Suppressor macrophage treated with lipopolysaccharide for 1 hour (primary cell): Measurements from ENCODE around the gene SCN2B.

ENCODE experiments used
- DNase-seq, 3 donors: peaks; one replicate each; pipeline ENCODE4 v3.0.0-alpha.2; 2020 to 2022

SCN2B gene

DNA sequence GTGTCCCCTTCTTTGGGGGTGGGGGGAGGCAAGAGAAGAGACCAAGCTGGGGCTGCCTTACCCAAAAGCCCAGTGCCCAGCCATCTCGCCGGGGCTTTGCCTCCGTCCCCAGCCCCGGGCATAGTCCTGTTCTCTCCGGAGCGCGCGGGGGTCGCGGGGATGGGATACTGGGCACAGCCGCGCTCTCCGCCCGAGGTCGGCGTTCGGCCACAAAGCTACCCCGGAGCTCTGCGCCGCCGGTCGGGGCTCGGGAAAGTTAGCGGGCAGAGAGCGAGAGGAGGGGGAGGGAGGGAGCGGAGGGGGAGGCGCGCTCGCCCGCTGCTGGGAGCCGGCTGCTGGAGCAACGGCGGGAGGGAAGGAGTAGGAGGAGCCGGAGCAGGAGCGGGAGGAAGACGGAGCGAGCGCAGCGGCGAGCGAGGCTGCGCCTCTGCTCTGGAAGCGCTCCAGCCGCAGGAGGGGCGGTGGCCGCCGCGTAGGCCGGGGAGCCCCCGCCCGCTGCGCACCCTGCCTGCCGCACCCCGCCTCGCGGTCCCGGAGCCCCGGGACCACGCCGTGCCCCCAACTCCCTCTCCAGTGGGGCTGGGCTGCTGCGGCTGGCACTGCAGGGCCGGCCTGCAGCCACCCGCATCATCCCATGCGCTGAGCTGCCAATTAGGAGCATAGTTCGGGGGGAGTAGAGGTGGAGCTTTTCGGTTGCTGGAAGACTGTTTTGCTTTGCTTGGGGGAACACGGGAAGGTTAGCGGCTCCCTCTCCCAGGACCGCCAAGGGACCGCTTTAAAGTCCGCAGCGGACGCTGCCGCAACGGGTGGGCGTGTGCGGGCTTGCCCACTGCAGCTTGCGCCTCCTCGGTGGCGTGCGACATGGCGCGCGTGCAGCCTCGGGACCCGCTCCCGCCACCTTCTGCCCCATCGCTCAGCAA is 23.6 kb downstream of the SCN2B start, which contains the start of gene SCN4B:
Gene SCN4B, minus strand, starts transcription at position 272 of the 920 bp plus-strand sequence. Its CDS starts 150 bp downstream, at position 122.
- DNase-seq = peak; percentile 52 to 77 (median 55)

DNA sequence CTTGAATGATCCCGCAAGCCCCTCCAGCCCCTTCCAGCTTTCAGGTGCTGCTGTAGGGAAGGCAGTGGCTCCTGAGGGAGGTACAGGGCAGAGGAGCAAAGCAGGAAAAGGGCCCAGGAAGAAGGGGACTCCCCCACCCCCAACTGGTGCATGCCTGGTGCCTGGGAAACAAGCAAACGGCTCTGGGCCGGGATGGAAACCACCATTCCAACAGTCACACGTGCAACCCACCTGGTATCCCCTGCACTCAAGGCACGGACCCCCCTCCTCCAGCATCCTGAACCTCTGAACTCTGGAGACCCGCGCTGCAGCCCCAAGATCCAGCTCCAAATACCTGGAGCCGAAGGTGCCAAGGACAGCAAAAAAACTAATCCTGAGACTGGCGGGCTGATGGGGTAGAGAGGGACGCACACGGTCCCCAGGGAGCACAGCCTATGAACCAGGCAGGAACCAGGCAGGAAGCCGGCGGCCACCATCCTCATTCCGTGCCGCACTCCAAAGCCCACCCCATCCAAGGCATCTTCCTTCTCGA is 24.4 kb downstream of the SCN2B start:
- no peak for DNase-seq

DNA sequence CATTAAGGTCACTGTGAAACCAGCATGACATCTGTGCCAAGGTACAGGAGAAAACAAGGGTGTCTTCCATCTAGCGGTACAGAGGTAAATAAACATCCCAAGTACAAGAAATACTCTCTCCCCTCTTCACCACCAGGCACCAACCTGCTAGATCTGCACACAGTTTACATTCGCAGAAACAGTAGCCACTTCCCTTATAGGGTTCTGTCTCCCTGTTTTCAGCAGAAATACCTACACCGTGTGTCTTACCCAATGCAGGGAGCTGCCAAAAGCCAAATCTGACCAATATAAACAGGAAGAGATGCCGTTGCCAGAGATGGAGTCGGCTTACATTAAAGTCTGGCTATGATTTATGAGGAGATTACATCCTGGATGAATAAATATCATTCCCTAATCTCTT is 25.0 kb downstream of the SCN2B start:
- DNase-seq = no peak

DNA sequence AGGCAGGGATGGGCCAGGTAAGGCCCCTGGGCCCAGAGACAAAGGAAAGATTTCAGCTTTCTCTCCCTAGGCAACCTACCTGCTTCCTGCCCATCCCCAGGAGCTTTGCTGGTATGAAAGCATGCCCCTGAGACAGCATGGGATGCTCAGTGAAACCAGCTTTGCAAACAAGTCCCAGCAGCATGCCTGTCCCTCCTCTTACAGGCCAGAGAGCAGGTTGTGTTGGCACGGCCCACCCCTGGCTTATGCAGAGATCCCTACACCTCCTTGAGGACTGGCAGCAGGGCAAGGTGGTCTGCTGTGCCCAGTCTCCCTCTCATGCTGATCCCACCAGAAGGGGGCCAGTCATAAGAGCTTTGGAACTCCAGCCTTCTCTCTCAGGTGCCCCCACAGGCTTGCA is 26.9 kb downstream of the SCN2B start:
- DNase-seq = no peak

DNA sequence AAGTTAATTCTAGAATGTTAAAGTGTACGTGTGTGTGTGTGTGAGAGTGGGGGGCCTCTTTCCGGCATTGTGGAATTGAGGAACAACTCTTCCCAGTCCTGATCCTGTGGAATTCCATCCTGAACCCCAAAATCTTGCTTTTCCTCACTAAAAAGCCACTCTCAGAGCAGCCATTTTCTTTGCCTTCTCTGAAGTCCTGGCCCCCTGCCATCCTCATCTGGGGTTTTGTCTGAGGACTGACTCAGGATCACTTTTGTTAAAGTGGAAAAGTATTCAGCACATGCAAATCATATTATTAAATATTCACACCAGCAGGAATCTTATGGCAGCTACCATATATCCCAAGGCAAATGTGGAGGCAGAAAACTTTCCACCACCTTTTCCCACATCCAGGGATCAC is 27.6 kb downstream of the SCN2B start:
- DNase-seq = no peak

DNA sequence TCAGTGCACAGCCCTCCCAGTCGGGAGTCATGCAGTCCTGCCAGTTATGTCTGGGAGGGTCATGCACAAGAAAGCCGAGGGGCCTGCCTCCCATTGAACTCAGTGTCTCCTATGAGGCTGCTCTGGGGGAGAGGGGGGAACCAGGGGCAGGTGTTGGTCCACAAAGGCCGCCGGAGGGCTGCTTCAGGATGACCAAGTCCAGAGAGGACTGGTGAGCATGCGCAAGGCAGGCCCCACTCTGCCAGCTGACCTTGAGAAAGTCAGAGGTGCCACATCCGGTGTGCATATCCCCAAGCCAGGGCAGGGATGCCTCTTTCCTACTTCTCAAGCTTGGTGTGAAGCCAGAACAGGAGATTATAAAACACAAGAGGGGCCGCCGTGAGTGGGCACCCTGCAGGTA is 28.2 kb downstream of the SCN2B start:
- no peak for DNase-seq

DNA sequence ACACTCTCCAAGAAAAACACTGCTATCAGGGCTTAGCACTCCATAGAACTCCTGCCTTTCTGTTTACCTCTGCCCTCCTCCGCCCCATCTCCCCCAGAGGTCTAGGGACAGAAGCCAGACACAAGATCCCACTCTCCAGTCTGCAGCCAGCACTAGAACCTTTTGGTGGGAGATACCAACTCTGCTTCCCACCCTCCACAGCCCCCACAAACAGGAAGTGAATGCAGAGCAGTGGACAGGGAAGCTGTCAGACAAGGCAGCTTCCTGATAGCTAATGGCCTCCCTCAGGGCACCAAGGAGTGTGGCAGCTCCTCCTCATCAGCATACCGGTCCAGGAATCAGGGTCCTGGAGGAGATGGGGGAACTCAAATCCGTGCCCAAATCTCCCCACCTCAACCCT is 28.9 kb downstream of the SCN2B start:
- DNase-seq = peak in 1 of 3 donors; percentile 16

DNA sequence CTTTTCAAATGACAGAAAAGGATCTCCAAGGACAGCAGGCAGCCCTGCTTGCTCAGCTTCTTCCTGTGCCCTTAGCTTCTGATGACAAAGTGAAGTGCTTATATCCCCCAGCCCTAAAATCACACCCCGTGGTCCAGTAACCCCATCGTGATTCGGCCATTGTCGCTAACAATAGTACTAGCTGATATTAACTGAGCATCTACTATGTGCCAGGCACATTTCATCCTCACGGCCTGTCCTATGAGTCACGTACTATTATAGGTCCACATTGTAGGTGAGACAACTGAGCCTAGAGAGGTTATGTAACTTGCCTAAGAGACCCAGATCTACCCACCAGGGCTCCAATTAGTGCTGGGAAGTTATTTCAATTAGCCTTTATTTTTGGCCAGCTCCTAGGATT is 29.9 kb downstream of the SCN2B start:
- no peak for DNase-seq

DNA sequence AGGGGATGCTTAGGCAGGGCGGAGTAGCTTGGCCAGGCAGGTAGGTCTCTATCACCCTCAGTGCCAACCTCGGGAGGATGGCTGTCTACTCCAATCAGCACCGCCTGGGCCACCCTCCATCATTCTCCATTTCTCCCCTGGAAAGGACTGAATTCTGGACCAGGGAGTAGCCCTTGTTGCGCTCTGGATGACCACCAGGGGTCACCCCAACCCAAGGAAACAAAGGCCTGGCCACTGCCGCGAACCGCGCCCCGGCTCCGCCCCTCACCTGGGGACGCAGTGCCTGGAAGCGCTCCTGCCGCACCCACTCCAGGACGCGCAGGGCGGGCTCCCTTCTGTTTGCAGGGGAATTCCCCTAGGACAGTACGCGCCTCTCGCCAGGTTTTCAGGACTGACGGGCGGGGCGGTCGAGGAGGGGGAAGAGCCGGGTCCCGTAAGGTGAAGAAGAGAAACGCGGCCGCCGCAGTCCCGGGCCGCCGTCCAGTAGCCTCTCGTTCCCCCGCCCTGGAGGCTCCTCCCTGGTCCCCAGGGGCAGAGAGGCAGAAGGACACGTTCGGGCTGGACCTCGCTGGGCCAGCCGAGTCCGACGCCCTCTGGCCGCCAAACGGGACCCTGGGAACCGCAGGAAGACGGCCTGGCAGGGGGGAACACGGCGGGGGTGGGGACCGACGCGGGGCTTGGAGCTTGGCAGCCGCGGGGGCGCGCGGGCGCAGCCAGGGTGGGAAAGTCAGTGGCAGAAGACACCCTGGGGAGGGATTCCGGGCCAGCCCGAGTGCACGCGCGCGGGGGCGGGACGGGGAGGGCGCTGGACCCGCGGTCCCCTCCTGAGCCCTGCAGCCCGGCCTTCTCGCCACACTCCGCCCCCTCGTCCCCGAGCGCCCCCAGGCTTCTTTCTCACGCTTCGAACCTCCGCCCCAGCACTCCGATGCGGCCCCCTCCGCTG is 30.9 kb downstream of the SCN2B start:
- peak; percentile 77 to 91 (median 88) for DNase-seq

DNA sequence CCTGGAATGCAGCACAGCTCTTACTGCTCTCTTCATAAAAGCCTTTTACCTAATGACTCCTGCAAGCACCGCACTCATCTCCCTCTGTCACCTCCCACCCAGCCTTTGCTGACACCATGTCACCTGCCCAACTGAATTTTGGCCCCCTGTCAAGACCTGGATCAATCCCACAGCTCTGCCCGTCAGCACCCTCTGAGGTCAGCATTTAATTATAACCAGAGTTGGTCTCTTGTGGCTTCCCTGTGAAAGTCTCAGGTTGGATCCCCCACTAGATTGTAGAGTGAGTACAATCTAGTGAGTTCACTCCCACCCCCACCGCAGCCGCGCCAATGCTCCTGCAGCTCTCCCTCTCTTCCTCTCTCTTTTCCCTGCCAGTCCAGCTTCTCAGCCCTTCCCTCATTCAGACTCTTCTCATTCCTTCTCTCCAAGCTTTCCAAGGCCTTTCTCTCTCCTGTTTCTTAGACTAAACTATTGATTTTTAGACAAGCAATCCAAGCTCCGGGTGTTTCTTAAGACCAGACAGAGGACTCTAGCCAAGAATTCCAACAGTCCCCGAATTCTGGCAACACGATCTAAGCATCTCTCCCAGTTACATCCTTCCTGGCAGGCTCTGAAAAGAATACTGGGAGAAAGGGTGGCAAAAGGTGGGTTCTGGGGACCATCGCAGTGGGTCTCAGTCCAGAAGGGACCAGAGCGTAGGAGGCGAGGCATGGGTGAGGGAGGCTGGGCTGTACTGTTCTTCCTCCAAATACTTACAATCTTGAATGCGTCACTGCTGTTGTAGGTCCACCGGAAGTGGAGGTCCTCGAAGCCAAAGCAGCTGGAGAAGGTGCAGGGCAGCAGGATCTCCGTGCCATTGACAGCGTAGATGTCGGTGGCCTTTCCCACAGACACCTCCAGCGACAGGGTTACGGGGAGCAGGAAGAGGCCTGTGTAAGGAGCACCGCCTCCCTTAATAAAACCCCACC is 31.9 kb downstream of the SCN2B start:
- DNase-seq = no peak

DNA sequence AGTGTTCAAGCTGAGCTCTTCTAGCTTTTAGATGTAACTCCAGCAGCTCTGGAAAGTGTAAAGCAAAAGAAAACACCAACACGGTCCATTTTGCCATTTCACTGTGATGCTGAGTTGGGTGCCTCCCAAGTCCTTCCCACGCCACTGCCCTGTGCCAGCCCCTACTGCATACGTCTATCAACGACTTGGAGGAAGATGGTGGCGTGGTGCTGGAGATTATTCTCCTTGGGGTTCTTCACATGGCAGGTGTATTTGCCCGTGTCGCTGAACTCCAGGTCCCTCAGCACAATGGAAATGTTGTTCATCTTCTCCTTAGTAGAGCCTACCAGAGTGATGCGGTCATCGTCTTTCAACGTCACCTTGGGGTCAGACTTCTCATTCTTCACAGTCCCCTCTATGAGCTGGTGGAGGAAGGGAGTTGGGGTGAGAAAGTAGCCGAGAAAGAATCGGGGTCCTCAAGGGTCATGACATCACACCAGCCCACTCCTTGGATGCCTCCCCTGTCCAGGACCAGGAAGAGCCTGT is 32.7 kb downstream of the SCN2B start:
- no peak for DNase-seq

DNA sequence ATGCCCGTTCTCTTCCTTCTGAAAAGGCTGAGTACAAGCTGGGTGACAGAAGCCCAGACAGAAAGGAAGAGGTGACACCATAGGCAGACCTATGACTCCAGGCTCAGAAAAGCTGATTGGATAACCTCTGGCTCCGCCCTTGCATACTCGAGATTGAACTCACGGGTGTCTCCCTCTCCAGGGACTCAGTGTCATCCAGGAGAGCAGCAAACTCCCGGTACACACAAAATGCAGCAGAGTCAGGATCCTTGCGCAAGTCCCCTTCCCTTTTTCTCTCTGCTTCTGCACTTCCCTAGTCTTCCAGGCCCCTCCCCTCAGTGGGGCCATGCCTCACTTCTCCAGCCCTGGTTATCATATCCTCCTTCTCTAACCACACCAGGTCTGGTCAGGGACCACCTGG is 33.6 kb downstream of the SCN2B start:
- peak; percentile 77 to 80 (median 77) for DNase-seq

DNA sequence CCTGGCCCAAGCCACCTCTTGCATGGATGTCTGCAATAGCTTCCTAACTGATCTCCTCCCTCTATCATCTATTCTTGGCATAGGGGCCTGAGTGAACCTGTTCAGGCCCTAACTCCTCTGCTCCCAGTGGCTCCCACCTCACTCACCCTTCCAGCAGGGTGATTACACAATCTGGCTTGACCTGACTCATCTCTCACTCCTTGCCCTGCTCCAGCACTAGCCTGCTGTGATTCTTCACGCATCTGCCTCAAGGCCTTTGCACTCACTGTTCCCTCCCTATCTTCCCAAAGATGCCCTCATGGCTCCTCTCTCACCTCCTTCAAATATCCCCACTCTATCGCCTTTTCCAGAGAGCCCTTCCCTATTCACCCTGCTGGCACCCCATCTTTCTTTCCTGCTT is 34.4 kb downstream of the SCN2B start:
- DNase-seq = peak; percentile 44 to 53 (median 52)

DNA sequence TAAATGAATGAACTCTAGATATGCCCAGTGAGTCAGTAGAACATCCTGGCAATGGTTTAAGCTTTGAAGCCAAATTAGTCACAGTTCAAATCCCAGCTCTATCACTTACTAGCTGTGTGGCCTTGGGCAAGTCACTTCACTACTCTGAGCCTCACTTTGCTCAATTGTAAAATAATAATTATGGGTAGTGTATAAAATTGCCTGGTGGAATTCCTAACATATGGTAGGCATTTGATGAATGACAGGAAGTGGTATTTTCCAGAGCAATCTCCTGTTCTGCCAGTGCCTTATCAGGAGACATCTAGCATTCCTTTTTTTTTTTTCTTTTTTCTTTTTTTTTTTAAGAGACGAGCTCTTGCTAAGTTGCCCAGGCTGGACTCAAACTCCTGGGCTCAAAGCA is 36.9 kb downstream of the SCN2B start:
- no peak for DNase-seq

DNA sequence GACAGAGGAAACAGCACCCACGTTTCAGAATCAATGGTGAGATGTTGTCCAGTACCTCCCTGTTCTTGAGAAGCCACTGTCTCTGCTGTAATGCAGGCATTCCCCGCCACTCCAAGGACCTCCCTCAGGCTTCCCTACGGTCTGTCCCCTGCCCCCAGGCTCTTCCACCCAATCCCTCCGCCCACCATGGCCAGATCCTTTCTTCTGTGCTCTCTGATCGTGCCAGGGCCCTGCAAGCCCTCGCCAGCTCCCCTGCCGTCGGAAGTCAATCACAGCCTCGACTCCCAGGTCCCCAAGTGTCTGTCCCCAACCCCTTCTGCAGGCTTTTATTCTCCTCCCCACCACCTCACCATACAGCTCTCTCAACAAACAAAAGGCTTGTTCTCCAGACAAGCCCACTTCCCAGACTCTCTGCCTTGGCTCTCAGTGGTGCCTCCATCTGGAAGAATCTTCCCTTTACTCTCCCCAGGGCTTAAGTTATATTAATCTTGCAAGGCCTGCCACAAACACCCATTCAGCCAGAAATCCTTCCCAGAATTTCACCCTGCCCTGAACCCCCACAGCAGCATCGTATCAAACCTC is 37.5 kb downstream of the SCN2B start:
- DNase-seq = no peak

DNA sequence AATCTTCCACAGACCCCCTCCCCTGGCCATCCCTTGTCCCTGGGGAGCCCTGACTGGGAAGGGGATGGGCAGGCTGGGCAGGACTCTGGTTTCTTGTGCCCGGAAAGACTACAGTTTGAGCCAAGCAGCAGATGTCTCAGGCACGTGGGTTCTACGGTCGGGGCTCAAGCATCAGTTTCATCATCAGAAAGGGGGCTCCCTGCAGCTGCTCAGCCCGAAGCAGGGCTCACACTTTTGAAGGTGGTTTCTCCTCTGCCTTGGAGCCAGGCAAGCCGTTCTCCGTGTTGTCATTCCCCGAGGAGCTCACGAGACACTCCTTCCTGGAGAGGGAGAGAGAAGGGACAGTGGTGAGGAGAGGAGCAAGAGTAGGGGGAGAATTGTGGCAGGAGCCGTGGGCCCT is 39.6 kb downstream of the SCN2B start:
- DNase-seq = no peak

DNA sequence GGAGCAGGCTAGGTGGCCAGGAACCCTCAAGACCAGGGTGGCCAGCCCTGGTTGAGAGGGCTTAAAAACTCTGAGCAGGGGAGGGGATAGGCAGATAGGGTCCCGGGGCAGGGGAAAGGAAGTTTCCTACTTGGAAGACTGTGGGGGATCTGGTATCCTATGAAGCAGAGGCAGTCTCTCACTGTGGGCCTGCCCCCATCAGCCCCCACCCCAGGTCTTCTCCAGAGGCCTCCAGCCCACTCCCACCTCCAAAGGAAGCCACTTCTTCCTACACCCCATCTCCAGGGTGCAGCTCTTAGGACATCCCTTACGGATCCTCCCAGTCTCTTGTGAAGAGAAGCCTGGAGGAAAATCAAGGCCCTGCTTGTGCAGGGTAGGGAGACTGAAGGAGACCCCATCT is 40.1 kb downstream of the SCN2B start:
- DNase-seq = no peak

DNA sequence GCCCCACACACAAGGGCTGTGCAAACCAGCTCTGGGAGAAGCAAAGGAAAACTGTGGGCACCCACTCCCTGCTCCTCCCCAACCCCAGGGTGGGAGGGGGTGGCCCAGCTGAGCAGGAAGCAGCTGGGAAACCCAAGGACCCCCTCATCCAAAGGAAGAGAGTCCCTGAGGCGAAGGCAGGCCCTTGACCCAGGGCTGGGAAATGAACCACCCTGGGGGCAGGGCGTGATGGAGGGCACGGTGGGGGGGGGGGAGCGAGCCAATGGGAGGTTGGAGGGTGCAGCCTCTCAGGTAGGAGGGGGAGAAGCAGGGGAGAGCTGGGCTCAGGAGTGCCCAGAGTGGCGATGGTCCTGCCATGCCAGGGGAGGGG is 40.7 kb downstream of the SCN2B start:
- DNase-seq = no peak

DNA sequence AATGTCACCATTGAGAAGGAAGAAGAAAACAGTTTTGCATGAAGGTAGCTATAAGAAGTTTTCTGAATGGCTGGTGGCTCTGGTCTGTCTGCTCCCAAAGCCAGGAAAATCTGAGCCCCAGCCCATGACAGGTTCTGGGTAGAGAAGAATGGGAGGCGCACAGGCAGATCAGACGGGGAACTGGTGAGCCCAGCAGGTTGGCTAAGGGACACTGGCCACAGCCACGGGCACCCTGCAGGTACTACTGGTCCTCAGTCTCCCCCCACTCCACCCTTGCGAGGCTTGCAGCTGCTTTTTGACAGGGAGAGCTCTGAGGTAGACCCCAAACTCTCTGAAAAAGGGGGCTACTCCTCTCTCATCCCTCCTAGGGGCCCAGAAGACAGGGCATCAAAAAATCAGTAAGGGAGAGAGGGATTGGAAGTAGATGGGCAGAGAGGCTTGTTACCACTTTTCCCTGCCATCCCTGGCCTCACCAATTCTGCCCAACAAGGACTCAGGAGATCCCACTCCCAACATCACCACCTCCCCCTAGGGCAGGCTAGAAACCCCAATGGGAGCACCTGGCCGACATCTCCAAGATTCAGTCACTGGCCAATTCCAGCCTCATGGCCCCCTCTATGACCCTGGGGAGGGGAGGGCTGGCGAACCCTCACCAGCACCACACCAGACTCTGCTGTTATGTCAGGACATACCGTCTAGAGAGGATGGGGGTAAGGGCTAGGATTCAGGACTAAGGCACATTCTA is 41.2 kb downstream of the SCN2B start:
- DNase-seq = no peak

DNA sequence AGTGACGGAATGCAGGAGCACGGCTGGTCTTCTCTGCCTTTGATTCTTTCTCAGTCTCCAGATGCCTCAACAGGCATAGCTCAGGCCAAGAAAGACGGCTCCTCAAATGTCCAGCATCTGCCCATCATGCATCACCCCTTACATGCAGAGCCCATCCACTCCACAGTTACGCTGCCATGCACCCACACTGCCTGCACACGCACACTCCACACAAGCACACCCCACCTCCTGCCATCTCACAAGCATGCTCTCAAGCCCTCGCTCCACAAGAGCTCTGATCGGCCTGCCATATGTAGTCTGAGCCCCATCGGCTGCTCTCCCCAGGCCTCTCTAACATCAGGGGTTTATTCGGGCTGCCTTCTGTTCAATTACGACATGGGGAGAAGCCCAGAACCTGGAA is 42.6 kb downstream of the SCN2B start:
- DNase-seq = no peak
